Measurements from ENCODE around the gene CORO2A.
A peak's percentile ranks its signal among the peaks of the same experiment; 100 is the strongest.

Gene CORO2A

DNA sequence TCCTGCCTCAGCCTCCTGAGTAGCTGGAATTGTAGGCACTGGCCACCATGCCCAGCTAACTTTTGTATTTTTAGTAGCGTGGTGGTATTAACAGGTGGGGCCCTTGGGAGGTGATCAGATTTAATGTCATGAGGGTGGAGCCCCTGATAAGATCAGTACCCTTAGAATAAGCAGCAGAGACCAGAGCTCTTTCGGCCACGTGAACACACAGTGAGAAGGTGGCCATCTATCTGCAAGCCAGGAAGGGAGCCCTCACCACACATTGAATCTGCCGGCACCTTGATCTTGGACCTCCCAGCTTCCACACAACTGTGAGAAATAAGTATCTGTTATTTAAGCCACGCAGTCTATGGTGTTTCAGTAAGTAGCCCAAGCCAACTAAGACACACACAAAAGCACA, 40.5 kb upstream of the CORO2A start:
- TF ChIP-seq CTCF (conservative IDR thresholded peaks at IDR 0.05; ENCODE audit: low read depth, low read length), result no peak
- no peak for DNase-seq (ENCODE audit: low read depth)
- H3K4me3 ChIP-seq (ENCODE audit: low read depth, low read length), result no peak overlapping the region

DNA sequence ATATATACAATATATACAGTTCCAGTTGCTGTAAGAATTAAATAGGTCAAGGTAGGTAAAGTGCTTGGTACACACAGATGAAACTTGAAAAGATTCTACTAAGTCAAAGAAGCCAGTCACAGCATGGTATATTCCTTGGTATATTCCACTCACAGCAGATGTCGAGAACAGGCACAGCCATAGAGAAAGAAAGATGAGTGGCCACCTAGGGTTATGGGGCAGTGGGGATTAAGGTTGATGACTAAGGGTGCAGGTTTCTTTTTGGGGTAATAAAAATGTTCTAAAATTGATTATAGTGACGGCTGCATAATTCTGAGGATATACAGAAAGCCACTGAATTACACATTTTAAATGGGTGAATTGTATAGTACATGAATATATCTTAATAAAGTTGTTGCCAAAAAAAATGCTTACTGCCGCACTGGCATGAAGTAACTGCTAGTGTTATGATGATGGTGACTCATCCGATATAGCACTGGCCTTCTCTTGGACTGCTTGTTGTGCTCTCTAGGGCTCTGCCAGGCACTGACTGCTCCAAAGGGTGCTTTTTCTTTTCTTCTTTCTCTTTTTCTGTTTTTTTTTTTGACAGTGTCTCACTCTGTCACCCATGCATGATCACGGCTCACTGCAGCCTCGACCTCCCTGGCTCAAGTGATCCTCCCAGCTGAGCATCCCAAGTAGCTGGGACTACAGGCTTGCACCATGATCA, 39.5 kb upstream of the CORO2A start:
- no peak overlapping the region for H3K4me3 ChIP-seq (ENCODE audit: low read depth, low read length)
- peak; percentile 95 for DNase-seq (ENCODE audit: low read depth)
- no peak for TF ChIP-seq CTCF (conservative IDR thresholded peaks at IDR 0.05; ENCODE audit: low read depth, low read length)

- no peak for TF ChIP-seq CTCF (conservative IDR thresholded peaks at IDR 0.05; ENCODE audit: low read depth, low read length)
Observed at GRCh38 chr9:98230789-98231188, 38.4 kb upstream of the CORO2A start.

GRCh38 chr9:98230304-98230703, 37.9 kb upstream of the CORO2A start:
- TF ChIP-seq CTCF (conservative IDR thresholded peaks at IDR 0.05; ENCODE audit: low read depth, low read length), result no peak
- H3K4me3 ChIP-seq (ENCODE audit: low read depth, low read length), result no peak overlapping the region
- DNase-seq (ENCODE audit: low read depth), result no peak

More at GRCh38 chr9:98230789-98231188, 38.4 kb upstream of the CORO2A start:
- DNase-seq (ENCODE audit: low read depth), result no peak
- no peak overlapping the region for H3K4me3 ChIP-seq (ENCODE audit: low read depth, low read length)

GRCh38 chr9:98229620-98230019, 37.2 kb upstream of the CORO2A start:
- no peak for DNase-seq (ENCODE audit: low read depth)
- no peak overlapping the region for H3K4me3 ChIP-seq (ENCODE audit: low read depth, low read length)
- no peak for TF ChIP-seq CTCF (conservative IDR thresholded peaks at IDR 0.05; ENCODE audit: low read depth, low read length)

- DNase-seq (ENCODE audit: low read depth), result no peak
- no peak for TF ChIP-seq CTCF (conservative IDR thresholded peaks at IDR 0.05; ENCODE audit: low read depth, low read length)
- no peak overlapping the region for H3K4me3 ChIP-seq (ENCODE audit: low read depth, low read length)
Observed at GRCh38 chr9:98229090-98229395, 36.6 kb upstream of the CORO2A start.

DNA sequence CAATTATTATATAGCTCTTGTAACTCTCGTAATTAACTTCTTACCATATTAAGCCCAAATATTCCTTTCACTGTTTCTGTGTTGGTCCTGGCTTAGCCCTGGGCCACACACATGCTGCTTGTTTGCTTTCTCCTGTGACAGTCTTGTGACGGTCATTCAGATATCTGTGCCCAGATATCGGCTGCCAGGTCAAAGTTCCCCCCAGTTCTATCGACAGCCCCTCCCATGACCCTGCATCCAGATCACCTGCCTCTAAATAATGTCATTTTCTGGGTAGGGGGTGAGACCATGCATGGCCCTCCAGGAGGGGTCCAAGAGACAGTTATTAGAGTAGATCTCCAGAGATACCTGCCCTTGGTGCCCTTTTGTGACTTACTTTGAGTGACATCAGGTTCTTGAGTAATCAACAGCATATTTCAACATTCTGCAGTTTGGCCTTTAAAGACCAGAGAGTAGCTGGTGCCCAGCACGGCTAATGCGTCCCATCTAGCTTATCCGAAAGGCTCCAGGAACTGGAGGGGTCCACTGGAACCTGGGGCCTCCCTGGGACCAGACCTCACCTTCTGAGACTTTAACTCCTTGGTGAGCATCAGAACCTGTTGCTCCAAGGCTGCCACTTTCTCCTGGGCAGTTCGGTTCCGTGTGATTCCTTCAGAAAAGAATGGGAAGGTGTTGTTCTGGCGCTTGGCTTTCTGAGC, 36.1 kb upstream of the CORO2A start:
- no peak overlapping the region for H3K4me3 ChIP-seq (ENCODE audit: low read depth, low read length)
- TF ChIP-seq CTCF (conservative IDR thresholded peaks at IDR 0.05; ENCODE audit: low read depth, low read length), result no peak

More for the DNA sequence above, 36.1 kb upstream of the CORO2A start:
- no peak for DNase-seq (ENCODE audit: low read depth)

Measured in choroid plexus epithelial cell (primary cell).